Measurements from ENCODE around the gene TNFRSF8. TPM values are rescaled to one million over a fixed set of nuclear protein-coding genes. Genes with fewer than 3 reads are reported as not detected.

Gene TNFRSF8
- total RNA-seq, 1 donor from 2014 or later, result not detected

DNA sequence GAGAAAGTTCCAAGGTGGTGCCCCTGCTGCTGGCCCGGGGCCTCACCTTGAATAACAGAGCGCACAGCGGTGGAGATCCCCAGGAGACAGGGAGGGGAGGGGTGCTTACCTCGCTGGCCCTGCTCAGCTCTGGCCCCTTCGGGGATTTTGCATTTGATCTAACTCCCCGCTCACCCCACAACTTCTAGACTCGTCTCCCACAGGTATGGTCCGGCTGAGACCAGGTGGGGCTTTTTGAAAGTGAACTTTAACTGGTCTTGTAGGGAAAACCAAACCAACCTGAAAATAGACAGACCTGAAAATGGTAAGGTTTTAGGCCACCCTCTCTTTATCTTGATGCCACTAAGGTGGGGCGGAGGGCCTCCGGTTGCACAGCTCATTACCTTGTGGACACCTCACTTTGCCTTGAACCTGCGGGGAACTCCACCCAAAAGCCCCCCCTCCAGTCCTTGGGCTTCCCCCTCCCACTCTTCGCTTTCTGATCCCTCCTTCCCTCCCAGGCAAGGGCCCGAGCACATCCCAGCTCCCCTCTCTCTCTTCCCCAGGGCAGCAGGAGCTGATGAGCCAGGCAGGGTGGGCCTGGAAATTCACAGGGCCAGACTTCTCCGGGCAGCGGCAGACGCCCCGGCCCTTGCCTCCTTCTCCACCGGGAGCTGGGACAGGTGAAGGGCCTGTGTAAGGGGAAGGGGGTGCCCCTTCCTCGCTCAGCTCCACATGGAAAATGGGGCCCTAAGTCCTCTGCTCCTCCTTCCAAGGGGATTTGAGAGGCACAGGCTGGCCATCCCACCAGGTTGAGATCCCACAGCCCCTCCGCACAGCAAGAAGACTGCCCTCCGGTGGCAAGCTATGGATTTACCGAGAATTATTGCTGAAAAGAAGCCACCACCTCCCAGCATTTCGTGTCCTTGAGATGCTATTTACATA, 16.1 kb downstream of the TNFRSF8 start:
- no peak overlapping the region for H3K4me3 ChIP-seq (ENCODE audit: low read depth, low read length)
- TF ChIP-seq, protein P1, sequence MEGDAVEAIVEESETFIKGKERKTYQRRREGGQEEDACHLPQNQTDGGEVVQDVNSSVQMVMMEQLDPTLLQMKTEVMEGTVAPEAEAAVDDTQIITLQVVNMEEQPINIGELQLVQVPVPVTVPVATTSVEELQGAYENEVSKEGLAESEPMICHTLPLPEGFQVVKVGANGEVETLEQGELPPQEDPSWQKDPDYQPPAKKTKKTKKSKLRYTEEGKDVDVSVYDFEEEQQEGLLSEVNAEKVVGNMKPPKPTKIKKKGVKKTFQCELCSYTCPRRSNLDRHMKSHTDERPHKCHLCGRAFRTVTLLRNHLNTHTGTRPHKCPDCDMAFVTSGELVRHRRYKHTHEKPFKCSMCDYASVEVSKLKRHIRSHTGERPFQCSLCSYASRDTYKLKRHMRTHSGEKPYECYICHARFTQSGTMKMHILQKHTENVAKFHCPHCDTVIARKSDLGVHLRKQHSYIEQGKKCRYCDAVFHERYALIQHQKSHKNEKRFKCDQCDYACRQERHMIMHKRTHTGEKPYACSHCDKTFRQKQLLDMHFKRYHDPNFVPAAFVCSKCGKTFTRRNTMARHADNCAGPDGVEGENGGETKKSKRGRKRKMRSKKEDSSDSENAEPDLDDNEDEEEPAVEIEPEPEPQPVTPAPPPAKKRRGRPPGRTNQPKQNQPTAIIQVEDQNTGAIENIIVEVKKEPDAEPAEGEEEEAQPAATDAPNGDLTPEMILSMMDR (IDR thresholded peaks at IDR 0.05; ENCODE audit: insufficient read depth, low read length, severe bottlenecking), result peak; percentile 50
- H3K36me3 ChIP-seq (ENCODE audit: control insufficient read depth, insufficient read depth, low read length), result no peaks in the 10 kb centered on the region
- H3K27me3 ChIP-seq (ENCODE audit: control insufficient read depth, insufficient read depth, low read length), result peaks cover 1% of the 10 kb centered on the region
- FAIRE-seq (no peak), DNase-seq (ENCODE audit: low read depth) (peak; percentile 20)

DNA sequence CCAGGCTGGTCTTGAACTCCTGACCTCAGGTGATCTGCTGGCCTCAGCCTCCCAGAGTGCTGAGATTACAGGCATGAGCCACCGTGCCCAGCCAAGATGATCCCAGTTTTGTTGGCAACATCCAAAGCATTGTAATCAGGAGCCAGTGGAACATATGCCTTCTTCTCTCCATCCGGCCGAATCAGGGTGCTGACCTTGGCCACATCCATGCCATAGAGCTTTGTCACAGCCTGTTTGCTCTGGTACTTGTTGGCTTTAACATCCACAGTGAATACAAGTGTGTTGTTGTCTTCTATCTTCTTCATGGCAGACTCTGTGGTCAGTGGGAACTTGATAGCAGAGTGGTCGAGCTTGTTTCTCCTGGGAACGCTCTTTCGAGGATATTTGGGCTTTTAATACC, 17.1 kb downstream of the TNFRSF8 start:
- FAIRE-seq (no peak), DNase-seq (ENCODE audit: low read depth) (no peak)
- H3K27me3 ChIP-seq (ENCODE audit: control insufficient read depth, insufficient read depth, low read length), result peaks cover 1% of the 10 kb centered on the region
- TF ChIP-seq, protein P1 (IDR thresholded peaks at IDR 0.05; ENCODE audit: insufficient read depth, low read length, severe bottlenecking), result no peak
- no peaks in the 10 kb centered on the region for H3K36me3 ChIP-seq (ENCODE audit: control insufficient read depth, insufficient read depth, low read length)
- no peak overlapping the region for H3K4me3 ChIP-seq (ENCODE audit: low read depth, low read length)

DNA sequence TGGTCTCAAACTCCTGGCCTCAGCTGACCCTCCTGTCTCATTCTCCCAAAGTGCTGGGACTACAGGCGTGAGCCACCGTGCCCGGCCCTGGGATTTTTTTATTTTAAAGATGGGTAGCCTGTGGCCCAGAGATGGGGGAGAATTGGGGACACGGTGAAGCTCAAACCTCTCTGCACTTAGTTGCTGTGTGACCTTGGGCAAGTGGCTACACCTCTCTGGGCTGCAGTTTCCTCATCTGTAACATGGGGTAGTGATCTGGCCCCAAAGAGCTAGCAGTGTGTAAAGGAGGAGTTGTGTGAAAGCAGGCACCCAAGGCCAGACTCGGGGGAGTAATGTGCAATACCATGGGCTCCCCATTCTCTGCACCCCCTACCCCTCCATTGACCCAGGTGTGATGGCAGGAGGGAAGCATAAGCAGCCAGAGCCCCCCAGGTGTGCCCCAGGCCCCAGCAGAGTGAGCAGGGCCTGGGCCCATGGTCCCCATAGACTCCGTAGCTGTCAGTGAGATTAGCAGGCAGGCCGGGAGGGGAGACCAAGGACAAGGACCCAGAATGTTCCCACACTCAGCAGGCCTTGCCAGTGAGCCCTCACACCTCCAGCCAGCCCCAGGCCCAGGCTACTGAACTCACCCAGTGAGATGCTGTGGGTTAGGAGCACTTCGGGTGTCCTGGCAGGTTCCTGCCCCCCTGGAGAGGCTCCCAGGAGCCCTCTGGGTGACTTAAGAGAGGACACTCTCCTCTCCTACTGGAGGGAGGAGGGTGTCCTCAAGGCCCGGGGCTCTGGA, 17.9 kb downstream of the TNFRSF8 start:
- no peaks in the 10 kb centered on the region for H3K36me3 ChIP-seq (ENCODE audit: control insufficient read depth, insufficient read depth, low read length)
- no peak overlapping the region for H3K4me3 ChIP-seq (ENCODE audit: low read depth, low read length)
- FAIRE-seq, result no peak
- DNase-seq (ENCODE audit: low read depth), result no peak
- H3K27me3 ChIP-seq (ENCODE audit: control insufficient read depth, insufficient read depth, low read length), result no peaks in the 10 kb centered on the region
- TF ChIP-seq, protein P1 (IDR thresholded peaks at IDR 0.05; ENCODE audit: insufficient read depth, low read length, severe bottlenecking), result no peak

DNA sequence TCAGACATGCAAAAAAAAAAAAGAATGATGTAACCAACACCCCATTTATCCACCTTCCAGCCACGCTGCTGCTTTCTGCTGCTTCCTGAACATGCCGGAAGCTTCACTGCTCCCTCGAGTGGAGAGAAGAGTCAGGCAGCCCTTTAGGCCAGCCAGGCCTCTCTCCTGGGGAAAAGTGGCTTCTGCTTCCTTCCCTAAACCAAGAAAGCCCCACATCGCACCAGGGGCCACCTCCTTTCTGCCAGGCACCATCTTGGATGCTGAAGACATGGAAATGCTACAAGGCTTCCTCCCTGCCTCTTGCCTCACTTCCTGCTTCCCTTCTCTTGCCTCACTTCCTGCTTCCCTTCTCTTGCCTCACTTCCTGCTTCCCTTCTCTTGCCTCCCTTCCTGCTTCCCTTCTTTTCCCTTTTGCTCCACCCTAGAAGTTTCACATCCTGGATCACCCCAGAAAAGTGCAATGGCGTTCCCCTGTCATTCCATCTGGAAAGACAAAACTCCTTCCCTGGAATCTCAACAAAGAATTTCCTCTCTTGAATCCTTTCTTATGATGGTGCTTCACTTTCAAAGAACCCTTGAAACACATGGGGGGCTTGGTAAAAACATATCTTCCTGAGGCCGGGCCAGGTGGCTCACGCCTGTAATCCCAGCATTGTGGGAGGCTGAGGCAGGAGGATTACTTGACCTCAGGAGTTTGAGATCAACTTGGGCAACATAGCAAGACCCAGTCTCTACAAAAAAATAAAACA, 18.7 kb downstream of the TNFRSF8 start:
- no peak for FAIRE-seq
- TF ChIP-seq, protein P1 (IDR thresholded peaks at IDR 0.05; ENCODE audit: insufficient read depth, low read length, severe bottlenecking), result no peak
- H3K36me3 ChIP-seq (ENCODE audit: control insufficient read depth, insufficient read depth, low read length), result no peaks in the 10 kb centered on the region
- H3K4me3 ChIP-seq (ENCODE audit: low read depth, low read length), result no peak overlapping the region
- H3K27me3 ChIP-seq (ENCODE audit: control insufficient read depth, insufficient read depth, low read length), result no peaks in the 10 kb centered on the region
- DNase-seq (ENCODE audit: low read depth), result no peak

DNA sequence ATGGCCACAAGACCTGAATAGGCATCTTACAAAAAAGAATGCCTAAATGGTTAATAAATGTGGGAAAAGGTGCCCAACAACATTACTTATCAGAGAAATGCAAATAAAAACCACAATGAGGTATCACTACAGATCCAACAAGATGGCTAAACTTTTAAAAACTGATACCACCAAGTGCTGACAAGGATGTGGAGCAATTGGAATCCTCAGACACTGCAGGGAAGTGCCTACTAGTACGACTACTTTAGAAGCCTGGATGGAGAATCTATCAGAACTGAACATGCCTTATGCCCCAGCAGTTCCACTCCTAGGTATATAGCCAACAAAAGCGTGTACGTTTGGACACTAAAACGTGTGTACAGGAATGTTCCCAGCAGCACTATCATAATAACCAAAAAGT, 19.9 kb downstream of the TNFRSF8 start:
- DNase-seq (ENCODE audit: low read depth) (no peak), FAIRE-seq (no peak)
- H3K27me3 ChIP-seq (ENCODE audit: control insufficient read depth, insufficient read depth, low read length), result no peaks in the 10 kb centered on the region
- TF ChIP-seq, protein P1 (IDR thresholded peaks at IDR 0.05; ENCODE audit: insufficient read depth, low read length, severe bottlenecking), result no peak
- no peak overlapping the region for H3K4me3 ChIP-seq (ENCODE audit: low read depth, low read length)
- no peaks in the 10 kb centered on the region for H3K36me3 ChIP-seq (ENCODE audit: control insufficient read depth, insufficient read depth, low read length)
